Measurements from ENCODE around the gene FOXO3. TPM values are rescaled to one million over a fixed set of nuclear protein-coding genes. Genes with fewer than 3 reads are reported as not detected.

Gene FOXO3
- total RNA-seq, 1 experiment from 2014 or later: 22.1 TPM

DNA sequence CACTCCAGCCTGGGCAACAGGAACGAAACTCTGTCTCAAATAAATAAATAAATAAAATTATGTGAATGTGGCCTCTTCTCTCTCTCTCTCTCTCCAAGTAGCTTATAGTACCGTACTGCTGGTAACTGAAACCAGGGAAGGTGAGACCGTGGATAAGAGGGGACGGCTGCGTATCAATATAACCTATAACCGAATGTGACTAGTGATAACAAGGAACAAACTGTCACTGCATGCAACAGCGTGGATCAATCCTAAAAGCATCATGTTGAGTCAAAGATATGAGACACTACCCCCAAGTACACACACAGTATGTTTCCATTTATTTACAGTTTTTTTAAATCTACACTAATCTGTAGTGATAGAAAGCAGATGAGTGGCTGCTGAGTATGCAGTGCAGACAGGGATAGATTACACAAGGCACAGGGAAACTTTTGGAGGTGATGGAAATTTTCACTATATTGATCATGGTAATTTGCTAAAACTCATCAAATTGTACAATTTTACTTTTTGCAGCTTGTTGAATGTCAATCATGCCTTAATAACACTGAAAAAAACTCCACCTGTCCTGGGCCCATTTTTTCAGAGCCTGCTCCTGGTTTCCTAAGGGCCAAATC lies 166.1 kb downstream of the FOXO3 start:
- Histone ChIP-seq H3K79me2 (ENCODE audit: insufficient read depth, low read length) (no peaks in the 10 kb centered on the region), H2BK5ac (ENCODE audit: insufficient read length, low read length) (no peak overlapping the region), H2BK12ac (ENCODE audit: insufficient read length, low read depth, low read length) (no peak overlapping the region), H4K91ac (ENCODE audit: insufficient read length, low read depth, low read length) (no peak overlapping the region), H4K20me1 (ENCODE audit: control insufficient read depth, insufficient read depth, insufficient read length) (no peaks in the 10 kb centered on the region), H2AFZ (ENCODE audit: low read length) (no peak overlapping the region), H2BK15ac (ENCODE audit: low read depth, low read length) (no peak overlapping the region), H3K9me3 (ENCODE audit: control insufficient read depth, low read depth, low read length) (no peaks in the 10 kb centered on the region), H4K8ac (replicated peaks; ENCODE audit: insufficient read length, low read depth, low read length) (no peak overlapping the region), H3K27me3 (ENCODE audit: insufficient read depth, low read length) (no peaks in the 10 kb centered on the region), H3K23me2 (ENCODE audit: insufficient read length, low read depth, low read length, poor library complexity, severe bottlenecking) (no peaks in the 10 kb centered on the region), H3K4ac (ENCODE audit: low read depth, low read length) (no peak overlapping the region), H3K4me2 (ENCODE audit: insufficient read depth, insufficient read length, low read length) (no peak overlapping the region), H3K4me1 (ENCODE audit: insufficient read depth, low read length) (peaks cover 9% of the 10 kb centered on the region; the same call in 1 of the 2 replicates), H3K23ac (ENCODE audit: insufficient read length, low read depth, low read length) (no peak overlapping the region), H4K5ac (ENCODE audit: insufficient read length, low read depth, low read length) (no peak overlapping the region), H3T11ph (ENCODE audit: low read length) (no peak overlapping the region), H3K56ac (ENCODE audit: insufficient read length, low read depth, low read length) (no peak overlapping the region), H2AK5ac (ENCODE audit: insufficient read length, low read length) (no peak overlapping the region), H2BK20ac (ENCODE audit: low read depth, low read length, poor library complexity, severe bottlenecking) (no peak overlapping the region), H3K79me1 (ENCODE audit: insufficient read depth, low read depth, low read length, poor library complexity, severe bottlenecking) (no peaks in the 10 kb centered on the region), H3K9ac (ENCODE audit: extremely low read depth, insufficient read length, low read length) (no peak overlapping the region), H3K27ac (ENCODE audit: insufficient read length, low read depth, low read length) (no peak overlapping the region), H2BK120ac (ENCODE audit: low read depth, low read length, poor library complexity, severe bottlenecking) (no peak overlapping the region), H3K18ac (ENCODE audit: insufficient read length, low read depth, low read length) (no peak overlapping the region), H3K14ac (ENCODE audit: insufficient read depth, low read length) (no peak overlapping the region)
- peak overlapping the region in 1 of 3 experiments; percentile 6; a peak in 1 of 7 replicates for H3K27ac Mint-ChIP-seq
- H3K9me3 Mint-ChIP-seq: peaks cover 15 to 16% of the 10 kb centered on the region in 2 experiments
- no CpG with 5 or more reads among the region's 7 CpGs for WGBS (ENCODE audit: extremely low coverage, insufficient read length, low lambda C conversion rate)
- H3K36me3 Mint-ChIP-seq (ENCODE audit: insufficient read depth in 1 of 3, low read depth in 3 of 3): peaks cover 4 to 16% (median 8%) of the 10 kb centered on the region in 3 experiments; a peak in 5 of 7 replicates
- no peak overlapping the region for H3K4me3 Mint-ChIP-seq
- DNase-seq: no peak
- TF ChIP-seq CTCF (conservative IDR thresholded peaks at IDR 0.05): no peak
- peaks cover 26% of the 10 kb centered on the region for H3K27me3 Mint-ChIP-seq (ENCODE audit: low read depth)
- peaks cover 29 to 30% of the 10 kb centered on the region in 2 experiments for H3K4me1 Mint-ChIP-seq
